Fibroblast of the conjunctiva (primary cell): ENCODE data around the gene RLF.
"Not testable (repeated sequence)": the region's sequence is repeated elsewhere in the genome, so short reads cannot be mapped to it uniquely, and the experiment has no call there.

Experiments
- DNase-seq: peaks from one replicate; pipeline ENCODE4 v3.0.0-alpha.2; 2010; ENCODE audit warnings: low read depth

Gene RLF

DNA sequence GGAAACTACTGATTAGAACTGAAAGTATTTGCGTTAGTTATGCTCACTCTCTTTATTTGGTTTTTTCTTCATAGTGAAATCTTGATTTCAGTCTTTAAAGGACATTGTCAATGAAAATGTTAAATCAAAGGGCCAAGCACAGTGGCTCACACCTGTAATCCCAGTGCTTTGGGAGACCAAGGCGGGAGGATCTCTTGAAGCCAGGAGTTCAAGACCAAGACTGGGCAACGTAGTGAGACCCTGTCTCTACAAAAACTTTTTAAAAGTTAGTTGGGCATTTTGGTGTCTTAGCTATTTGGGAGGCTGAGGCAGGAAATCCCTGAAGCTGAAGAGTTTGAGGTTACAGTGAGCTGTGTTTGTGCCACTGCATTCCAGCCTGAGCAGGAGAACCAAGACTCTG is 13.6 kb downstream of the RLF start:
- DNase-seq, result no peak

DNA sequence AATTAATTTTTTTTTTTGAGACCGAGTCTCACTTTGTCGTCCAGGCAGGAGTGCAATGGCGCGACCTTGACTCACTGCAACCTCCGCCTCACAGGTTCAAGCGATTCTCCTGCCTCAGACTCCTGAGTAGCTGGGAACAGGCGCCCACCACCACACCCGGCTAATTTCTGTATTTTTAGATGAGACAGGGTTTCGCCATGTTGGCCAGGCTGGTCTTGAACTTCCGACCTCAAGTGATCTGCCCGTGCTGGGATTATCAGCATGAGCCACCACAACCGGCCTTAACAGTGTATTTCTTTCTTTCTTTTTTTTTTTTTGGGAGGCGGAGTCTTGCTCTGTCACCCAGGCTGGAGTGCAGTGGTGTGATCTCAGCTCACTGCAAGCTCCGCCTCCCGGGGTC is 15.8 kb downstream of the RLF start:
- DNase-seq, result not testable (repeated sequence)

DNA sequence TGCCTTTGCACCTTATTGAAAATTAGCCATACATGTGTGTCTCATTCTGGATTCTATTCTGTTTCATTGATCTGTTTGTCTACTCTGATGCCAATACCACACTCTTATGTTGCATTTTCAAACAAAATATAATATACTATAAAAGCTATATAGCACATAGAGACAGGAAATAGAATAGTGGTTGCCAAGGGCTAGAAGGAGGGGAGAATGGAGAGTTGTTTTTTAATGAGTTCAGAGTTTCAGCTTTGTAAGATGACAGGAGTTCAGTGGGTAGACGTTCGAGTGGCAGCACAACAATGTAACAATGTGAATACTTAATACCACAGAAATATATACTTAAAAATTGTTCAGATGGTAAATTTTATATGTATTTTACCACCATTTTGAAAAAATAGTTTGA is 17.0 kb downstream of the RLF start:
- no peak for DNase-seq

DNA sequence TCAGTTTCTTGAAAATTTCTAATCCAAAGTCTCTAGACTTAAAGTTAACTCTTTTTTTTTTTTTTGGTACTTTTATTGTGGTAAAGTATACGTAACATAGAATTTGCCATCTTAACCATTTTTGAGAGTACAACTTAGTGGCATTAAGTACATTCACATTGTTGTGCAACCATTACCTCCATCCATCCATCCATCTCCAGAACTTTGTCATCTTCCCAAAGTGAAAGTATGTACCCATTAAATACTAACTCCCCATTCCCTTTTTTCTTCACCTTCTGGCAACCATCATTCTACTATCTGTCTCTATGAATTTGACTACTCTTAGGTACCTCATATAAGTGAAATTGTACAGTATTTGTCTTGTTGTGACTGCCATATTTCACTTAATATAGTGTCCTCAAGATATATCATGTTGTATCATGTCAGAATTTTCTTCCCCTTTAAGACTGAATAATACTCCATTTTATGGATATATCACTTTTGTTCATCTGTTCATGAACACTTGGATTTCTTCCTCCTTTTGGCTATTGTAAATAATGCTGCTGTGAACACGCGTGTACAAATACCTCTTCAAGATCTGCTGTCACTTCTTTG is 18.4 kb downstream of the RLF start:
- DNase-seq, result no peak

DNA sequence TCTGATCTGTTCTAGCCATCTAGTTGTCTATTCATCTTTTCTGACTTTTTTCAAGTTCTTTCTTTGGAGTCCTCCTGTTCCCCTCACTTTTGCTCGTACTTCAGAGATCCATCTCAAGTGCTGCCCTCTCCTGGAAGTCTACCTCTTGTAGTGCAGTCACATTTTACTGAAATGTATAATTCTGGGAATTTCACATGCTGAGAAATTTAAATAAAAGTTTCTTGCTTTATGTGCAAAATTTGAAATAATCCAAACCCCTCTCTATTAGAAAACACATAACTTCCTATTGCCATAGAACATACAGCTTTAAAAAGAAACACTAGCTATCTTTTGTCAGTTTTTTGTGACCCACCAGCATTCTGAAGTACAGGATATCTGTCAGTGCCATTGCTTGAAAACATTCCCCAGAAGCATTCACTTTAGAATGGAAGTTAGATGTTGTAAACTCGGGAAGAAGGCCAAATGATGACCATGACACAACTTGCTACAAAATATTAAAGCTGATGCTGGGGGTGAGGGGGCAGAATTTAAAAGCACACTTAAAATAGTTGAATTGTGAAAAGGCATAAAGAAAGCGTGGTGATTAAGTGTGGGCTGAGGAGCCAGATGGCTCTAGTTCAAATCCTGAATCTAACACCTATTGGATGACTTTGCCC is 22.0 kb downstream of the RLF start:
- DNase-seq, result peak; percentile 28

DNA sequence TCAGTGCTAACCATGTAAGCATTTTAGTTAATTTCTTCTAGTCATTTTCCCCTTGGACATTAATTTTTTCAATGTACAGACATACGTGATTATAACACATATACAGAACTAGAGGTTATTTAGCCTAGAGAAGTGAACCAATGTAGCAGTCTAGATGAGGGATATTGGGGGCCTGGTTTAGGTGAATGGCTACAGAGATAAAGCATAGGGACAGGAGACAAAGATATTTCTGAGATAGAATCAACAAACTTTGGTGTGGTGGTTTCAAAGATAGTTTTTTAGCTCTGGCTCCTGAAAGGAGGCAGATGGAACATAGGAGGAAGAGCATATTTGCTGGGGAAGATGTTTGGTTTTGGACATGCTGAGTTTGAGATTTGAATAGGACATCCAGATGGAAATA is 23.0 kb downstream of the RLF start:
- DNase-seq, result no peak

DNA sequence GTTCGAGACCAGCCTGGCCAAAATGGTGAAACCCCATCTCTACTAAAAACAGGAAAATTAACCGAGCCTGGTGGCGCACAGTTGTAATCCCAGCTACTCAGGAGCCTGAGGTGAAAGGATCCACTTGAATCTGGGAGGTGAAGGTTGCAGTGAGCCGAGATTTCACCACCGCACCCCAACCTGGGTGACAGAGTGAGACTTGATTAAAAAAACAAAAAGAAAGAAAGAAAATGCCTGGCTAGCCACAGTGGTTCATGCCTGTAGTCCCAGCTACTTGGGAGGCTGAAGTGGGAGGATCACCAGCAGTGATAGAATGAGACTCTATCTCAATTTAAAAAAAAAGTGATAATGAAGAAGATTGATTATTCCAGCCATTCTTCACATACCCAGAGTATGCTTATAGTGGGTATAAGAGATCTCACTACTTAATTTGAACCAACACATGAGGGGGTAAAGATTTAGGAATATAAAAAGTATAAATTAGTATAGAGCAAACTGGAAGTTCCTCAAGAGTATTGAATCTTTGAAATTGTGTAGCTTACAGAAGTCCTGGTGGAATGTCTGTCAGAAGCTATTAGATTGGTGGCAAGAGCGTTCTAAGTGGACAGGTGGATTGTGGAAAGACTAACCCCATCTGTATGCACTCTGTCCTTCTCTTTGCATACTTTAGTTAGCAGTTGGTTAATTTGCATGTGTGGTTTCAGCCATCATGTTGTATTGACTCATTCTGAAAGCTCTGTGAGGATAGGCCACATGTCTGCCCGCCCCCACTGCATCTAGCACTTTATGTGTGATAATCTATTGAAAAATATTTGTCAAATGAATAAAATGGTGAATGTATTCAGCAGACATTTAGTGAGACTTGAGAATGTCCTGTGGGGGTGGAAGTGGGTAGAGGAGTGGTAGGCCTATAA is 25.0 kb downstream of the RLF start:
- no peak for DNase-seq

DNA sequence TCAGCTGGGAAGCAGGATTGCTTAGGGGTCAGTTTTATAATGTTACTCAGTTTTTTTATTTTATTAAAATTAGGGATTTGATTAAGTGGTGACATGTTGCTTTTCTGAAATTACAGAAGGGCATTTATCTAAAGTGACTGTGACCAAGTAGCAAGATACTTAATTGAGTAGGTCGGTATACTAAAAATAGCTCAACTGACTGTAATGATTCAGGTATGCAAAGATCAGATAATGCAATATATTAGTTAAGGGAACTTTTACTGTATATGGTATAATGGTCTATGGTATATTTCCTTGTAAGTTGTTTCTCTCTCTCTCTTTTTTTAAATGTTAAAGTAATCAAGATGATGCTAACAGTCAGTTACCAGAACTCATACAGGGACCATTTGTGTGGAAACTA is 26.2 kb downstream of the RLF start:
- DNase-seq, result no peak

DNA sequence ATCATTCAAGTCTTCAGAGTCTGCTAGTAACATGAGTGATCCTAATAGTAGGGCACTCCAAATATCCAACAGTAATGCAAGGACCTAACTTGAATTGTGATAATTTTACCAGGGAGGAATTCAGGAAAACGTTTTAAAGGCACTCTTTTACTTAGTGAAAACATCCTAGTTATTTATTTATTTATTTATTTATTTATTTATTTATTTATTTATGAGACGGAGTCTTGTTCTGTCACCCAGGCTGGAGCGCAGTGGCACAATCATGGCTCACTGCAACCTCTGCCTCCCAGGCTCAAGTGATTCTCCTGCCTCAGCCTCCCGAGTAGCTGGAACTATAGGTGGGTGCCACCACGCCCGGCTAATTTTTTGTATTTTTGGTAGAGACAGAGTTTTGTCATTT is 33.5 kb downstream of the RLF start:
- DNase-seq, result not testable (repeated sequence)

DNA sequence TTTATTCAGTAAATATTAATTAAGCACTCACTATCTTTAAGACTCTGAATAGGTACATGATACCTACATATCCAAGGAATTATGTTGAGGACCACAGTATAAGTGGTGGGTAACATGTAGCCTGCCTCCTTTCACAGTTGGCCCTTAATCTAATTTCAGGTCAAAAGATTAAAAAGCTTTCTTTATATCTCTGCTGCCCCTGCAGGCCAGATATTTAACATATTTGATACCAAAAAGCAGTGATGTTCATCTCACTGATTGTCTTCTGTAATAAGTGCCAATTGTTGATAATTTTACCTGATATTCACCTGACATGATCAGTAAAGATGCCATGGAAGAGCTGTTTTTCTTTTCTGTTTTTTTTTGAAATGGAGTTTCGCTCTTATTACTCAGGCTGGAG is 36.5 kb downstream of the RLF start:
- no peak for DNase-seq

DNA sequence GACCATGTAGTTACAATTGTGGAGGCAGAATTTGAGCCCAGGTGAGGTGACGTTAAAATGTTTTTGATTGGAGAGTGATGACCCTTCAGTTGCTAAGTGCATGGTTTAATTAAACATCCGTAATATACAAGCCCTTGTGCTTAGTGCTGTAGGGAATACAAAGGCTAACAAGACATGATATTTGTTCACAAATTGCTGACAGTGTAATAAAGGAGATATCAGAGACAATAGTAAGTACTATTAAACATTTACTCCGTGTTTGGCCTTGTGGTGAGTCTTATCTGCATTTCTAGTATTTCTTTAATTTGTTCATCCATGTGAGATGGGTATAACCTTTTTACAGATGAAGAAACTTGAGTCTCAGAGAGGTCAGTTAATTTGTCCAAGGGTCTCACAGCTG is 37.9 kb downstream of the RLF start:
- DNase-seq, result no peak

DNA sequence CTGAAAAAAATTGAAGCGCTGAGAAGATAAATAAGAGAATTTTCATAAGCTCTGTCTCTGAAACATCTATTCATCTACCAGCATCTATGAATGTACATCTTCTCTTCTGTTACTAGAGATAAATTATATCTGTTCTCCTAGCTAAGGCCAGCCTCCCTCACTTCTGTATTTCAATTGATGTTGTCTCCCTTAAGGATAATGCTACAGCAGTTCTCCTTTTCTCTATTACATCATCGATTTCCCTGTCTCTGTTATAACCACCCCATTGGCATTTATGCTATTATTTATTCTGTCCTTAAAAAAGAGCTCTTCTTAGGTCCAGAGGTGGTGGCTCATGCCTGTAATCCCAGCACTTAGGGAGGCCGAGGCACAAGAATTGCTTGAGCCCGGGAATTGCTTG is 43.7 kb downstream of the RLF start:
- no peak for DNase-seq

DNA sequence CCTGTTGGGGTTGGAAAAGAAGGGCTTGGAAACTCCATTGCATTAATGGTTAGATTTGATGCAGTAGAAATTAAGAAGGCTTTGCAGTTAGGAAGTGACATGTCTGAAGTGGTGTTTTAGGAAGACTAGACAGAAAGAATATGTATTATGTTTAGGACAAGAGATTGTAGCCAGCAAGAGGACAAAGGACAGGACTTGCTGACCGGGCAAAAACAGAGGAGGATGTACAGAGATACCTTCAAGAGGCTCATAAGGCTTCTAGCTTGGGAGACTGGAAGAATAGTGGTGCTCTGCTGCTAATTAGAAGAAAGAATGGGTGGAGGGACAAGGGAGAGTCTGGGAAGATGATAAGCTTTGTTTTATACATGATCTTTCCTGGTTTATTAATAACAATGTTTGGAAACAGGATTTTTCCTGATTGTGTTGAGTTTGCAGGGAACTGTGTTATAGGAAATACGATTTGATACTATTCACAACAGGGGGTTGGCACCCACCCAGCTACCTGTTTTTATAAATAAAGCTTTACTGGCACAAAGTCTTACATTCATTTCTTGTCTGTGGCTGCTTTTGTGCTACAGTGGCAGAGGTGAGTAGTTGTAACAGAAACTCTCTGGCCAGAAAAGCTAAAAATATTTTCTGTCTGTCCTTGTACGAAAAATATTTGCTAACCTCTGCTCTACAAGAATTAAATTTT is 49.5 kb downstream of the RLF start:
- DNase-seq, result no peak

DNA sequence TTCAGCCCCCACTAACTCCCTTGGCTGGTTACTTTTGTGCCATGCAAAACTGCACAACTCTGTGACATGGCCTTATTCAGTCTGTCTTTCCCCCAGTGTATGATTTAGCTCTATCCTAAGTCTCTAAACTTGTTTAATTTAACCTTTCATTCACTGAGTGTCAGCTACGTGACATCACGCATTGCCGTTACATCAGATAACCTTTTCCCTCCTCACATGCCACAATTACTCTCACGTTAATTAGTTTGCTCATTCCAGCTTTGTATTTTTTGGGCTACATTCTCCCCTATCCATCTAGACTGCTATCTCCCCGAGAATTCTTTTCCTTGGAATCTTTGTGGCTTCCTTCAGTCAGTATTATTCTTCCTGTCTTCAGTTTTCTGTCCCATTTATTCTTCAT is 57.1 kb downstream of the RLF start:
- no peak for DNase-seq

DNA sequence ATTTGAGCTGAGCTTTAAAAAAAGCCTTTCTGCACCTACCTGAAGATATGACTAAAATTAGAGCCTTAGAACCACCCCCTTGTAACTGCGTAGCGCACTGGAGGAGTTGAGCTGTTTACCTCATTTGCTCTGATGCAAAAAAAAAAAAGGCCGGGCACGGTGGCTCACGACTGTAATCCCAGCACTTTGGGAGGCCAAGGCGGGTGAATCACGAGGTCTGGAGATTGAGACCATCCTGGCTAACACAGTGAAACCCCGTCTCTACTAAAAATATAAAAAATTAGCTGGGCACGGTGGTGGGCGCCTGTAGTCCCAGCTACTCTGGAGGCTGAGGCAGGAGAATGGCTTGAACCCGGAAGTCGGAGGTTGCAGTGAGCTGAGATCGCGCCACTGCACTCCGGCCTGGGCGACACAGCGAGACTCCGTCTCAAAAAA is 60.3 kb downstream of the RLF start:
- not testable (repeated sequence) for DNase-seq

DNA sequence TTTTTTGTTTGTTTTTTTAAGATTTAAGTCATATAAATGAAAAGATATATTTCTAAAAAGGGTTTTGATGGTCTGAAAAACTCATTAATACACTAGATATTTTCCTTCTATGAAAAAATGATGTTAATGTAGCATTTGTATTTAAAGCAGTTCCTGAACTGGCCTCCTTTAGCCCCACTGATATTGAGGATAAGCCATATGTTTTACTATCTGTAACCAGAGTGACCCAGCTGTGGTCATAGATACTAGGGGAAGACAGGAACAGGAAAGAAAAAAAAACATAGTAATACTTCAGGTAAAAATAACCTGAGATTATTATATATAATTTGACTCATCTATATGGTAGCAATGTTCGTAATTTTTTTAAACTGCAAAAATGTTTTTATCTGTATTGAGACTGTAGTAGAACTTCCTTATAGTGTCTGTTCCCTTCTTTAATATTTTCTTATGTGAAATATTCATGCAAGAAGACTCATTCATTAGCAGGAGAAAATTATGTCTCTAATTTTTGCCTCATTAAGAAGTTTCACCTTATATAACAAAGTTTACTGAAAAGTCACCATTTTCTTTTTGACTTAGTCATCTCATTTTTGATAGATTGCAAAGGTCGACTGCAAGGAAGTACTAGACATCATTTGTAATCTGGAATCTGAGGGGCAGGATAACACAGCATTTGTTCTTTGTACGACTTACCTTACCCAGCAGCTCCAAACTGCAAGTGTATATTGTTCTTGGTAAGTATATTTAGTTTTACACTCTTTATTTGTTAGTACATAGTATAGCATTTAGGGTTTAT is 61.0 kb downstream of the RLF start:
- DNase-seq, result no peak

DNA sequence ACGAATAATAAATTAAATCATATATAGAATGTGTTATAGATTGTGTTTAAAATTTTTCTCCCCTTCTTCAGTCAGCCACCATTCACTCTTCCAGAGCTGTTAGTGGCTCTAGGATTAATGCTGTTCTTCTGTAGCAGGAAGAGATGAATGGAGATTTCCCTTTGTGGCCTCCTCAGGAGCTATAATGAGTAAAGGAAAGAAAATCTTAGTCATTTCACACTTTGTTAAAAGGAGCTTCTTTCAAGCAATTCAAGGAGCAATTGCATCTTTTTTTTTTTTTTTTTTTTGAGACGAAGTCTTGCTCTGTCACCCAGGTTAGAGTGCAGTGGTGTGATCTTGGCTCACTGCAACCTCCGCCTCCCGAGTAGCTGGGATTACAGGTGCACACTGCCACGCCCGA is 62.9 kb downstream of the RLF start:
- no peak for DNase-seq

DNA sequence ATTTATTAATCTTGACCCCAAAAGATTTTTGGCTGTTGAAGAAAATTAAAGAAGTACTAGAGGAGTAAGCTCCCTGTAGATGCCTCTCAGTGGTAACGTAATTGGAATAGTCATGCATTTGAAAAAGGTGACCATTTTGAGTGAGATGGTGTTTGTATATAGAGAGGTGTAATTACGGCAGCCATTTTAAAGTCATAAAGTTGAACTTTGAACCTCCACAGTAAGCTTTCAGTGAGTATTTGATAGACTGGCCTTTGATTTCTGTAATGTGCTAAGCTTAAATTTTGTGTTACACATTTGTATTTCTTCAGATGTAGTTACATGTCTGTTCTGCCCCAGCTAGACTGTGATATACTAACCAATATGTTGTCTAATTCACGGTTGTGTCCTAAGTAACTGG is 65.0 kb downstream of the RLF start:
- no peak for DNase-seq

DNA sequence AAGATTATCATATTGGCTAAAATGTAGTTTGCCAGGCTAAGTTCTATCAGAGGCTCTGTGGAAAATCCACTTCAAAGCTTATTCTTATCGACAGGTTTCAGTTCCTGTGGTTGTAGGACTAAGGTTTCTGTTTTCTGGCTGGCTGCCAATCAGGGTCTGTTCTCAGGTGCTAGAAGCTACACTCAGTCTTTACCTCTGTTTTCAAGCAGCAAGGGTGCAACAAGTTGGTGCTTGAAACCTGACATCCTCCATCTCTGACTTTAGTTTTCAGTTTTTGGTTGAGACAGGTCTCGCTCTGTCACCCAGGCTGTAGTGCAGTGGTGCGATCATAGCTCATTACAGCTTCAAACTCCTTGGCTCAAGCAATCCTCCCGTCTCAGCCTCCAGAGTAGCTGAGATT is 71.3 kb downstream of the RLF start:
- no peak for DNase-seq

DNA sequence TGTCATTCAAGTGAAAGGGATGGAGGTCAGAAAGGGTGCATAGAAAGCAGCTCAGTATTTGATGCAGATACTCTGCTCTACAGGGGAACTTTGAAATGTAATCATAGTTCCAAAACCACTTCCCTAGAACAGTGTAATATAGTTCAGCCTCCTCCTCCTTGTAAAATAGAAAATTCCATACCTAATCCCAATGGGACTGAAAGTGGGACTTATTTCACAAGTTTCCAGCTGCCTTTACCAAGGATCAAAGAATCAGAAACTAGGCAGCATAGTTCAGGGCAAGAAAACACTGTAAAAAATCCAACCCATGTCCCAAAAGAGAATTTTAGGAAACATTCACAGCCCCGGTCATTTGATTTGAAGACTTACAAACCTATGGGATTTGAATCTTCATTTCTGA is 78.4 kb downstream of the RLF start:
- no peak for DNase-seq

DNA sequence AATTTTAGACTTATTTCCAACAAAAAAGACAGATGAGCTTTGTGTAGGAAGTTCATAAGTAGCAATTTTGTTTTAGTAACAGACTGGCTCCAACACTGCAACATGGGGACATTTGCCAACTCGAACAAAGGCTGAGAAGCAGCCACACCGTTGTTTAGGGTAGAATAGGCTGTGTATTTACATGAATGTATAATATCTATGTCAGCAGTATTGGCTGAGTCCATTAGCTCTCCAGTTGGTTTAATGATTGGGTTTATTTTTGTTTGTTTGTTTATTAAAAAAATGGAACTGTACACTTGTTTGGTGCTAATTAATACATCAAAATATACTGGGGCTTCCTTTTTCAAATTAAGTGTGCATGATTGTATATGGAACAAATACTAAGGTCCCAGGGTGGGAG is 79.2 kb downstream of the RLF start:
- no peak for DNase-seq

DNA sequence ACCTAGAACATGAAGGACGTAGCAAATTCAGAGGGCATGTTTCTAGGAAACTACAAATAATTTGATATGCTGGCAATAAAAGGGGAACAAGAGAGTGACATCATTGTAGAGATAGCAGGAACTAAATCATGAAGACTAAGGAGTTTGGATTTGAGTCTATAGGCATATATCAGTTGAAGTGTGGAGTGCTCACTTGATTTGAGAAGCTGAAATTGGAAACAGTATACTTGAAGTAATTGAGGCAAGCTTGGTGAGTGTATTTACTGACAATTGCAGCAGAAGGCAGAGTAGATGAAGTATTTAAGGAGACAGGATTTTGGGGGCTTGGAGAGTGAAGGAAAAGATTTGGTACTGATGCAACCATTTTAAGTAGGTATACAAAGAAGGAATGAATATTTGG is 80.2 kb downstream of the RLF start:
- DNase-seq, result no peak
